H1 (cell line): Measurements from ENCODE around the gene SMYD4. TPM values are rescaled to one million over a fixed set of nuclear protein-coding genes. Genes with fewer than 3 reads are reported as not detected.

Experiments used
- CTCF ChIA-PET: fragments of 300-600 bp; sonication (Branson Sonifier 250); formaldehyde crosslinking; loops from one replicate; lab custom pipeline; 2021; ENCODE audit not compliant: partially characterized antibody; lab: Charles Lee
- POLR2A ChIA-PET: fragments of 300-600 bp; sonication (Branson Sonifier 250); formaldehyde crosslinking; loops from one replicate; lab custom pipeline; 2021; ENCODE audit warnings: inconsistent platforms; ENCODE audit not compliant: partially characterized antibody; lab: Charles Lee
- DNase-seq, 2 experiments: peaks; one replicate each; pipeline versions ENCODE4 v3.0.0 to v3.0.0-alpha.2; 2010 to 2022; ENCODE audit warnings: low spot score in 2 of 2, low read depth in 1 of 2, mixed read lengths in 1 of 2
- FAIRE-seq: peaks from 2 replicates; lab custom pipeline; 2011; peaks lifted over from hg19 to GRCh38; lab: Jason Lieb, UNC
- H2AFZ ChIP-seq: 2 replicates; pipeline ENCODE4 v1.8.1; 2012; ENCODE audit warnings: low read length, inconsistent platforms
- H2AK5ac ChIP-seq: 2 replicates; pipeline ENCODE4 v1.6.1; 2013; ENCODE audit warnings: low read depth, low read length
- H2BK120ac ChIP-seq: replicated peaks from 2 replicates; pipeline ENCODE3; 2013; ENCODE audit warnings: low read depth, low read length, inconsistent platforms
- H2BK12ac ChIP-seq: 2 replicates; pipeline ENCODE4 v1.6.1; 2013; ENCODE audit warnings: low read depth, low read length
- H2BK15ac ChIP-seq: 2 replicates; pipeline ENCODE4 v1.6.1; 2013; ENCODE audit warnings: low read length
- H2BK20ac ChIP-seq: 2 replicates; pipeline ENCODE4 v1.6.1; 2013; ENCODE audit warnings: low read length
- H2BK5ac ChIP-seq: 2 replicates; pipeline ENCODE4 v1.6.1; 2013; ENCODE audit warnings: low read depth, low read length
- H3K14ac ChIP-seq: 2 replicates; pipeline ENCODE4 v1.6.1; 2013; ENCODE audit warnings: inconsistent platforms; ENCODE audit not compliant: insufficient read length
- H3K18ac ChIP-seq: 2 replicates; pipeline ENCODE4 v1.6.1; 2013; ENCODE audit warnings: low read length; ENCODE audit errors: extremely low read depth
- H3K23ac ChIP-seq: 2 replicates; pipeline ENCODE4 v1.6.1; 2013; ENCODE audit warnings: inconsistent platforms; ENCODE audit not compliant: insufficient read length
- H3K23me2 ChIP-seq: 2 replicates; pipeline ENCODE4 v1.6.1; 2013; ENCODE audit warnings: low read depth, low read length
- H3K27ac ChIP-seq: 2 replicates; pipeline ENCODE4 v1.6.1; 2011; ENCODE audit warnings: low read depth, low read length, inconsistent platforms
- H3K27me3 ChIP-seq, 4 experiments: replicated peaks in 1 of 4; 1 replicate in 1 of 4; 2 replicates in 3 of 4; pipeline versions ENCODE4 v1.6.1 to v1.8.1; 2011 to 2013; ENCODE audit warnings: low read length in 3 of 4, mild to moderate bottlenecking in 3 of 4, inconsistent platforms in 2 of 4, mixed read lengths in 2 of 4, moderate library complexity in 1 of 4; ENCODE audit not compliant: control insufficient read depth in 3 of 4, insufficient read depth in 3 of 4; ENCODE audit errors: extremely low read depth in 1 of 4
- H3K36me3 ChIP-seq, 4 experiments: 2 replicates each; pipeline versions ENCODE4 v1.6.1 to v1.8.1; 2011 to 2013; ENCODE audit warnings: mild to moderate bottlenecking in 4 of 4, low read length in 3 of 4, moderate library complexity in 2 of 4, control low read depth in 1 of 4, inconsistent platforms in 1 of 4; ENCODE audit not compliant: insufficient read depth in 4 of 4, control insufficient read depth in 2 of 4
- H3K4ac ChIP-seq: replicated peaks from 2 replicates; pipeline ENCODE3; 2013; ENCODE audit warnings: low read length, low read depth, mixed read lengths, inconsistent platforms; ENCODE audit not compliant: insufficient read length
- H3K4me1 ChIP-seq, 4 experiments: replicated peaks in 1 of 4; 1 replicate in 1 of 4; 2 replicates in 3 of 4; pipeline versions ENCODE4 v1.6.1 to v1.8.1; 2011 to 2013; ENCODE audit warnings: low read length in 3 of 4, inconsistent platforms in 2 of 4, mixed read lengths in 1 of 4; ENCODE audit not compliant: insufficient read depth in 4 of 4, control insufficient read depth in 3 of 4
- H3K4me2 ChIP-seq, 2 experiments: 2 replicates each; pipeline versions ENCODE4 v1.6.1 to v1.8.1; 2011 to 2013; ENCODE audit warnings: low read depth in 2 of 2, low read length in 2 of 2, control low read depth in 1 of 2, inconsistent platforms in 1 of 2, mild to moderate bottlenecking in 1 of 2; ENCODE audit not compliant: insufficient read depth in 1 of 2
- H3K4me3 ChIP-seq, 4 experiments: fragments of 200-600, 300-600 bp in 1 of 4; sonication (generic), shearing (Covaris generic), sonication (Bioruptor Twin) in 1 of 4; 2 replicates each; pipeline versions ENCODE4 v1.5.1 to v1.8.1; 2011 to 2016; ENCODE audit warnings: low read length in 4 of 4, low read depth in 3 of 4, control low read depth in 2 of 4, inconsistent platforms in 2 of 4, mild to moderate bottlenecking in 2 of 4, mixed read lengths in 1 of 4, moderate library complexity in 1 of 4; ENCODE audit not compliant: insufficient read depth in 2 of 4; ENCODE audit errors: extremely low read depth in 1 of 4
- H3K56ac ChIP-seq: replicated peaks from 2 replicates; pipeline ENCODE3; 2013; ENCODE audit warnings: low read depth, mild to moderate bottlenecking, mixed read lengths, low read length, inconsistent platforms; ENCODE audit not compliant: insufficient read length
- H3K79me1 ChIP-seq: 2 replicates; pipeline ENCODE4 v1.6.1; 2013; ENCODE audit warnings: low read depth, low read length, control low read depth
- H3K79me2 ChIP-seq, 2 experiments: 2 replicates each; pipeline versions ENCODE4 v1.6.1 to v1.8.1; 2012 to 2013; ENCODE audit warnings: low read length in 2 of 2, mild to moderate bottlenecking in 2 of 2, inconsistent platforms in 1 of 2; ENCODE audit not compliant: insufficient read depth in 2 of 2, control insufficient read depth in 1 of 2
- H3K9ac ChIP-seq, 4 experiments: replicated peaks in 1 of 4; 1 replicate in 1 of 4; 2 replicates in 3 of 4; pipeline versions ENCODE4 v1.6.1 to v1.8.1; 2011 to 2013; ENCODE audit warnings: low read depth in 3 of 4, low read length in 3 of 4, control low read depth in 2 of 4, mild to moderate bottlenecking in 2 of 4, moderate library complexity in 2 of 4, inconsistent platforms in 1 of 4; ENCODE audit errors: extremely low read depth in 1 of 4
- H3K9me3 ChIP-seq, 2 experiments: 2 replicates each; pipeline versions ENCODE4 v1.6.1 to v1.8.1; 2012 to 2013; ENCODE audit warnings: mild to moderate bottlenecking in 2 of 2, moderate library complexity in 2 of 2, control low read depth in 1 of 2, inconsistent platforms in 1 of 2, low read depth in 1 of 2, low read length in 1 of 2, mixed read lengths in 1 of 2; ENCODE audit not compliant: insufficient read depth in 2 of 2
- H4K20me1 ChIP-seq, 2 experiments: replicated peaks in 1 of 2; 2 replicates each; pipeline versions ENCODE3 to v1.8.1; 2011 to 2013; ENCODE audit warnings: inconsistent platforms in 2 of 2, low read length in 2 of 2, mild to moderate bottlenecking in 1 of 2; ENCODE audit not compliant: insufficient read depth in 2 of 2, control insufficient read depth in 1 of 2
- H4K5ac ChIP-seq: 2 replicates; pipeline ENCODE4 v1.6.1; 2013; ENCODE audit warnings: low read length, low read depth, mixed read lengths, inconsistent platforms; ENCODE audit not compliant: insufficient read length
- H4K8ac ChIP-seq: 2 replicates; pipeline ENCODE4 v1.8.0; 2013; ENCODE audit warnings: mild to moderate bottlenecking, moderate library complexity, low read length, inconsistent platforms; ENCODE audit not compliant: insufficient read depth; ENCODE audit errors: extremely low read depth
- H4K91ac ChIP-seq: replicated peaks from 2 replicates; pipeline ENCODE3; 2013; ENCODE audit warnings: low read length, mixed read lengths, inconsistent platforms; ENCODE audit not compliant: insufficient read length
- ATF3 ChIP-seq: IDR thresholded peaks from 2 replicates; pipeline ENCODE4 v1.6.1; 2011; ENCODE audit warnings: low read depth, mild to moderate bottlenecking, low read length; ENCODE audit not compliant: insufficient read depth
- BCL11A ChIP-seq, 2 experiments: IDR thresholded peaks; one replicate each; pipeline ENCODE4 v1.6.1; 2011; ENCODE audit warnings: low read depth in 2 of 2, low read length in 2 of 2, mild to moderate bottlenecking in 2 of 2
- CEBPB ChIP-seq: IDR thresholded peaks from 2 replicates; pipeline ENCODE4 v1.6.1; 2012; ENCODE audit warnings: low read depth, low read length
- CREB1 ChIP-seq: IDR thresholded peaks from 2 replicates; pipeline ENCODE4 v1.6.1; 2012; ENCODE audit warnings: inconsistent platforms
- SP2 ChIP-seq: IDR thresholded peaks from 2 replicates; pipeline ENCODE4 v1.6.1; 2012; ENCODE audit warnings: mild to moderate bottlenecking, low read length, inconsistent platforms
- WGBS, 2 experiments: shearing (Covaris generic) in 1 of 2; methylation state at CpG; one replicate each; pipeline versions ENCODE4 v1.1.6 to v1.1.7; 2013 to 2015; ENCODE audit warnings: low lambda C conversion rate in 2 of 2, mixed read lengths in 2 of 2, inconsistent platforms in 1 of 2, low coverage in 1 of 2, missing lambda C conversion rate in 1 of 2; ENCODE audit not compliant: insufficient replicate concordance in 2 of 2, insufficient coverage in 1 of 2, insufficient read length in 1 of 2; ENCODE audit errors: extremely low coverage in 1 of 2, missing lambda C conversion rate in 1 of 2; 5-methylcytosine and 5-hydroxymethylcytosine counted together
- polyA plus RNA-seq, 7 experiments: library from polyadenylated mRNA; depleted of rRNA in 3 of 7; stranded (reverse) in 5 of 7; unstranded in 2 of 7; fragments of >200 nt in 5 of 7; fragments of 200-250 nt in 2 of 7; gene quantifications; 1 replicate in 5 of 7; 2 replicates in 1 of 7; 4 replicates in 1 of 7; pipeline versions ENCODE4 v1.2.1 to v1.2.3, GENCODE V29; 2011 to 2013; ENCODE audit warnings: missing spikeins in 2 of 7, mixed read lengths in 2 of 7
- total RNA-seq: library from RNA; stranded (reverse); fragmentation: NEBNext Ultra II Directional; extraction: Animal tissue kit (Norgen Biotek cat#: 25700); gene quantifications from 2 replicates; pipeline ENCODE4 v1.2.1, GENCODE V29; 2021

Gene SMYD4
- total and polyA plus RNA-seq, 2 of the 8 experiments (the other 6 are each of a cell fraction or from before 2014, with no cell fraction given), result 10.5 to 23.4 TPM

GRCh38 chr17:1875597-1875996, 45.9 kb upstream of the SMYD4 start:
- FAIRE-seq, result no peak

More at GRCh38 chr17:1875597-1875996, 45.9 kb upstream of the SMYD4 start:
- Histone ChIP-seq H3K56ac (no peak overlapping the region), H3K14ac (no peak overlapping the region), H3K27me3 (no peaks in the 10 kb centered on the region), H3K4ac (no peak overlapping the region), H3K23ac (no peak overlapping the region), H3K79me1 (no peaks in the 10 kb centered on the region), H3K9me3 (no peaks in the 10 kb centered on the region), H2BK120ac (no peak overlapping the region), H3K9ac (no peak overlapping the region), H4K91ac (no peak overlapping the region), H3K23me2 (no peaks in the 10 kb centered on the region; the same call in 1 of the 2 replicates), H2BK15ac (no peak overlapping the region), H2BK12ac (no peak overlapping the region), H4K5ac (no peak overlapping the region), H3K4me1 (no peaks in the 10 kb centered on the region), H3K79me2 (no peaks in the 10 kb centered on the region), H4K8ac (no peak overlapping the region), H2BK5ac (no peak overlapping the region), H3K36me3 (peaks cover 37 to 66% (median 52%) of the 10 kb centered on the region in 4 experiments), H3K27ac (no peak overlapping the region), H3K4me2 (no peak overlapping the region), H4K20me1 (peaks cover 0 to 2% of the 10 kb centered on the region in 2 experiments), H2AFZ (no peak overlapping the region), H3K18ac (no peak overlapping the region), H3K4me3 (no peak overlapping the region), H2AK5ac (no peak overlapping the region), H2BK20ac (no peak overlapping the region)
- TF ChIP-seq BCL11A (IDR thresholded peaks at IDR 0.05; ENCODE audit: low read depth in 2 of 2, low read length in 2 of 2) (no peak), ATF3 (no peak), SP2 (no peak), CREB1 (no peak), CEBPB (no peak)
- no peak for DNase-seq
- CTCF ChIA-PET, result interaction anchor here (0.6 to 1.4 kb wide), 2 partner anchors 11 to 292 kb away, joined by 3 to 4 read pairs; no protein-coding TSS in a partner anchor
- POLR2A ChIA-PET, result no interaction called here
- WGBS, 2 experiments, result 93% methylated on average over 4 of the region's 4 CpGs; no CpG with 5 or more reads in 1 of the 2 experiments
